GM19193 (cell line): ENCODE measurements around the gene NCBP3.

Source experiments
- POLR2A ChIP-seq: IDR thresholded peaks from 4 replicates; pipeline ENCODE4 v1.6.1; 2011; ENCODE audit not compliant: insufficient read depth, insufficient read length; ENCODE audit errors: extremely low read depth

NCBP3 gene

DNA sequence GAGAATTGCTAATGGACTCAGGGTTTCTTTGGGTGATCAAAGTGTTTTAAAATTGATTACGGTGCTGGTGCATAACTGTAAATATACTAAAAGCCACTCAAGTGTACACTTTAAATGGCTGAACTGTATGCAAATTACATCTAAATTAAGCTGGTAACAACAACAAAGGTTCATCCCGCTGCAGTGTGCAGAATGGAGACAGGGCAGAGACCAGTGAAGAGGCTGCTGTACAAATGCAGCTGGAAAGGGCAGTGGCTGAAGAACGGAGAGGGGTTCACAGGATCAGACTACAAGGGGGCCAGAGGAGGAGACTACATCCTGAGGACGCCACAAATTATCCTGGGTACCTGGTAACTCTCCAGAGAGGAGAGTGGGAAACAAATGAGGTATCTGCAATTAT, 36.0 kb downstream of the NCBP3 start:
- TF ChIP-seq POLR2A: no peak

DNA sequence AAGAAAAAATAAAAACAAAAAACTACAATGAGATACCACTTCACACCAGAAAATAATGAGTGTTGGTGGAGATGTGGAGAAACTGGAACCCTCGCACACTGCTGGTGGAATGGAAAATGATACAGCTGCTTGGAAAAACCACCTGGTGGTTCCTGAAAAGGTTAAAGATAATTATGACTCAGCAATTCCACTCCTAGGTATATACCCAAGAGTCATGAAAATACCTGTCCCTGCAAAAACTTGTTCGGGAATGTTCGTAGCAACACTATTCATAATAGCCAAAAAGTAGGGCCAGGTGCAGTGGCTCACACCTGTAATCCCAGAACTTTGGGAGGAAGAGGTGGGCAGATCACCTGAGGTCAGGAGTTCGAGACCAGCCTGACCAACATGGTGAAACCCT, 36.9 kb downstream of the NCBP3 start:
- no peak for TF ChIP-seq POLR2A

DNA sequence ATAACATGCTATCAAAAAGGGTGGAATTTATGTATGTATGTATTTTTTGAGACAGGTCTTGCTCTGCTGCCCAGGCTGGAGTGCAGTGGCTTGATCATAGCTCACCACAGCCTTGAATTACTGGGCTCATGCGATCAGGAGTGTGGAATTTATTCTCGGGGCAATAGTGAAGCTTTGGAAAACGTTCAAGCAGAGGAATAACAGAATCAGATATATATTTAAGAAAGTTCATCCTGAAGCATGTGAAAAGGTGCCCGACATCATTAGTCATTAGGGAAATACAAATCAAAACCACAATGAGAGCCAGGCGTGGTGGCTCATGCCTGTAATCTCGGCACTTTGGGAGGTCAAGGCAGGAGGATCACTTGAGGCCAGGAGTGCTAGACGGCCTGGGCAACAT, 37.3 kb downstream of the NCBP3 start:
- TF ChIP-seq POLR2A: no peak

DNA sequence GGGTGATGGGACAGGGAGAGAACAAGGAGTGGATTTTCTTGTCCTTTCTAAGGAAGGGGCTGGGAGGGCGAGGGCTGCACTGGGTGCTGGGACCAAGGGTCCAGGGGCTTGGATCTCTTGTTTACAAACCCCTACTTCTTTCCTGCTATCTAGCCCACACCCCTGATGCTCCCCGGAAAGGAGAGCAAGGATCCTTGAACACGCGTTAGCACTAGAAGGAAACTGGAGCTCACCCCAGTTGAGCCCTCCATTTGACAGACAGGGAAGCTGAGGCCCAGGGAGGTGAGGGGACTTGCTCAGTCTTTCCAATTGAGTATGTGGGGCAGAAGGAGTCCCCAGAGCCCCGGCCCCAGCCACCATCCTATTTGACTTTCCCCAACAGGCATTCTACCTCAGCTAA, 40.5 kb downstream of the NCBP3 start:
- no peak for TF ChIP-seq POLR2A

DNA sequence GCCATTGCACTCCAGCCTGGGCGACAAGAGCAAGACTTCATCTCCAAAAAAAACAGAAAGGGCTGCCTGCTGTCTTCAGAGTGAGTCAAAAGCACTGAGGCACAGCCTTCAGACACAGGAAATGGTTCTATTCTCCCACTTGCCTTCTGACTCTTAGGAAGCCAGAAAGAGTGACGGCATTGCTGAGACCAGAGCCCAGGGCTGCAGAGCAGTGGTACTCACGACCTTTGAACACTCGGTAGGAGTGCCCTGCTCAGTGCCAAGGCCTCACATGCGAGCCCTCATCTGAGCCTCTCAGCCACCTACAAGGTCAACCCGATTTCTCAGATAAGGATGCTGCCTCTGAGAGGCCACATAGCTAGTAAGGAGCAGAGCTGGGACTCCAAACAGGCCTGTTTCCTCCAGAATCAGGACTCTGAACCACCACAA, 41.5 kb downstream of the NCBP3 start:
- no peak for TF ChIP-seq POLR2A

DNA sequence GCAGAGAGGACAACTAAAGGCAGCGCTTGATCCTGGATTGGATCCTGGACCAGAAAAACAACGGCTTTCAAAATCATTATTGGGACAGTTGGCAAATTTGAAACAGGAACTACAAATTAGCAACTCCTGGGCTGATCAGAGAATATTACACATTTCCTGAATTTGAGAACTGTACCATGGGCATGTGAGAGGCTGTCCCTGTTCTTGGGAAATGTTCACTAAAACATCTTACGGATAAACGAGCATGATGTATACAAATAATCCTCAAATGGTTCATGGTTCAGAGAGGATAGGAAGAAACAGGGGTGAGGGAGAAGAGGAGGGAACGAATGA, 42.8 kb downstream of the NCBP3 start:
- TF ChIP-seq POLR2A: no peak

DNA sequence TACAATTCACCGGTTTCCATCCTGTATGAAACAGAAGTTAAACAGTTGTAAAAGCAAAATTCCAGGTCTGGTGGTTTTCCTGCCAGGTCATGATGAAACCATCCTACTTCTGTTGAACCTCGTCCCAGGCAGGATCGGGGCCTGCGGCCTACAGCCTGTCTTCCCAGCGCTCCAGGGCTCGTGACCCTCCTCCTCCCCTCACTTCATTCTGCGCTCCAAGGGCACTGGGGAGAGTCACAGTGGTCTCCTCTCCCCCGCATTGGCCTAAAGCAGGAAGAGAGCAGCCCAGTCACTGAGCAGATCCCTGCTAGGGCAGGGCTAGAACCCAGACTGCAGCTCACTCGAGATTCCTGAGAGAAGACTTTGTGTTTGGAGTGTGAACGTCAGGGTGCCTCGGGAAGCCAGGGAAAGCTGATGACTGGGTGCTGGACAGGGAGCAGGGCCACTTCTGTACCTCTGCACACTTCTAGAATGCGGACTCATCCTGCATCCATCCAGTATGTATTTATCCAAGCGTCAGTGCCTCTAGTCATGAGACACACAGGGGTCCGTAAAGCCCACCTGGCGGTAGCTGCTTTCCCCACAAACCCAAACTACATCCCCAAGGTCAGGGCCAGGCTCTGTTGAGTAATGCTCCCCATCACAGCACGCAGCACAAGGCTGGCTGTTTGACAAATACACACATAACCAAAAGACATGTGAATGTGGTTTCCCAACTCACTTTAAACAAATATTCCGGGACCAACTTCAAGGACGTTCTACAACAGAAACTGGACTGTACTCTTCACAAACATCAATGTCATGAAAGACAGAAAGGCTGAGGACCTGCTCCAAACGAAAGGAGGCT, 43.4 kb downstream of the NCBP3 start:
- TF ChIP-seq POLR2A: no peak

DNA sequence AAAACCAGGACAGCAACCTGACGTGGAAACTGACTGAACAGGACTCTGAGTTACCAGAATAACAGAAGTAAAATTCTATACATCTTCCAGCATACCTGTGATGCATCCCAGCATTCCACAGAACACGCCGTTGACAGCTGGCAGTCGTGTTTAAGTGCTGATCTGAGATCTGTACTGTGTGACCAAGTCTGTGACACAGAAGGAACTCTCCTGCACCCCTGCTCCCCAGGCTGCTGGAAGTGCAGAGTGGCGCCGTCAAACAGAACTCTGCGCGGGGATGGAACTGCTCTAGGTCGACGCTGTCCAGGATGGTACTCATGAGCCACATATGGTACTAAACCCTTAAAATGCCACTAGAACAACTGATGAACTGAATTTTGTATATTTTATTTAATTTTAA, 44.3 kb downstream of the NCBP3 start:
- TF ChIP-seq POLR2A: no peak

DNA sequence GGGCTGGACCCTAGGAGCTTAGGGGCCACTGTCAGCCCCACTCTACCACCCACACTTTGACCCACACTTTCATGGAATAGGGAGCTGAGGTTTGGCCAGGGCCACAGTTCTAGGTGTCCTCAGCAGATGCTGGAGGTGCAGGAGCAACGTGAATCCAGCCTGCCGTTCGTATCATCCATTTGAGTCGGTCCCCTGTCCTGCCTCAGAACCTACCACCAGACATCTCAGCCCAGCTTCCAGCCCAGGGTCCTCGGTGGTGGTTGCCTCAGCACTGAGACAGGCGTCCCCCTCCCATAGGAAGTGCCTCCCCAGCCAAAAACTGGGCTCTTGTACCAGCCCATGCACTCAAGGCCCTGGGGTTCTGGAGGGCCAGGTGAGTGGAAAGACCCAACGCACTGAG, 44.7 kb downstream of the NCBP3 start:
- TF ChIP-seq POLR2A: no peak

DNA sequence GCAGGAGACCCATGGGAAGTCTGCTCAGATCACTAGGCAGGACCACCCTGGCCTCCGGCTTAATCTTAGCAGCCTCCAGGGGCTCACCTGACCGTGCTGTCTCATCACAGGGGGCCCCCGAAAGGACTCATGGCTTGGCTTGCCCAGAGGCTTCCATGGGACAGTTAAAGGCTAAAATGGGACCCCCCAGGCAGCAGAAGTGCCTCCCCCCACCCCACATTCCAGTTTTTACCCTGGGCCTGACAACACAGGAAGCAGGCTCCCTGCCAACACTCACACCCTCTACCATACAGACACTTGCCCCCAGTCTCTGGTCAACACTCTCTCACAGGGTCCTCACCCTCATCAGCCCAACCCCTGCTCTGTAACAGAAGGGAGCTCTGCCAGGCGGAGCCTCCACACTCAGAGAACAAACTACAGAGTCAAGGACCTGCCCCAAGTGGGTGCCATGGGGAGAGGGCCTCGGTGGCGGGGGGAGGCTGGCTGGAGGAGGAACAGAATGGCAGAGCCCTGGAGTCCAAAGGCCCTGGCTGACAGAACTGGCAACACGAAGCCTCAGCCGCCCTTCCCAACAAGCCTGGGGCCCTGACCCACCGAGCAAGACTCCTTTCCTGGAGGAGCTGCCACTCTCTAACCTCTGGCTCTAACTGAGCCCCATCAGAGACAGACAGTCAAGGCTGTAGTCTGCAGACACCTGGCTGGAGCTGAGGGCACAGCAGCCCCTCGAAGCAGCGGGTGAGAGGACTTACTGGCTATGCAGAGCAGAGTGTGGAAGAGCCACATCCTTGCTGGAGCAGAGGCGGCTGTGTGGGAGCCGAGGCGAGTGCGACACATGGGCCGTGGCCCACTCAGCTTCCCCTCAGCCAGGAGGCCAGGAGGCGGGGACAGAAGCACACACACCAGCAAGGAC, 45.4 kb downstream of the NCBP3 start, which contains the start of gene ITGAE:
Gene ITGAE (minus strand): TSS at position 827 of the 910 bp plus-strand sequence. CDS start 44 bp downstream, at position 783.
- TF ChIP-seq POLR2A: no peak

DNA sequence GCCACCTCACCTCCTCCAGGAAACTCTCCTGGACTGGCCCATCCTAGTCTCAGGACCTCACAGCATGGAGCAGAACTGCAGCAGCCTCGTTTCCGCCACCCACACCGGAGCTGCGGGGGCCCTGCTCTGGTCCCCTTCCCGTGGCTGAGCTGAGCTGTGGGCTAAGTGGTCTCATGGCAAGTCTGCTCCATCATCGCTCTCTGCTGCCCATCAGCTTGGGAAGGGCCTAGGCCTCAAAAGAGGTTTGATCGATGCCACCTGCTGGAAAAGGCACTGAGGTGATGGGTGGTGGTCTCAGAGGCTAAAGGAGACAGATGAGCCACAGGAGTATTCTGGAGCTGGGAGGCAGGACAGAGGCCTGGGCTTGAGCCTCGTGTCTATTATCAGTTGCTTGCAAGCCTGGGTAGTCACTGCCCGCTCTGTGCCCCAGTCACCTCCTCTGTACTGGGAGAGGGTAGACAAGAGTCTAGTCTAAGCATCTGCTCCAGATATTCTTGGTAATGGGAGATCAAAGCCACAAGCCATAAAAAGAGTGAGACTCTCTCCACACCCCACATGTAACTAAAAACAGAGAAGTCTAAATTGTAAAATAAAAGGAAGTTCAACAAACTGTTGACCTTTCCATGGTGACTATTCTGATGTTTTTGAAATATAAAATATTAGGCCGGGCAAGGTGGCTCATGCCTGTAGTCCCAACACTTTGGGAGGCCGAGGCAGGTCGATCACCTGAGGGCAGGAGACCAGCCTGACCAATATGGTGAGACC, 46.7 kb downstream of the NCBP3 start:
- TF ChIP-seq POLR2A: no peak

DNA sequence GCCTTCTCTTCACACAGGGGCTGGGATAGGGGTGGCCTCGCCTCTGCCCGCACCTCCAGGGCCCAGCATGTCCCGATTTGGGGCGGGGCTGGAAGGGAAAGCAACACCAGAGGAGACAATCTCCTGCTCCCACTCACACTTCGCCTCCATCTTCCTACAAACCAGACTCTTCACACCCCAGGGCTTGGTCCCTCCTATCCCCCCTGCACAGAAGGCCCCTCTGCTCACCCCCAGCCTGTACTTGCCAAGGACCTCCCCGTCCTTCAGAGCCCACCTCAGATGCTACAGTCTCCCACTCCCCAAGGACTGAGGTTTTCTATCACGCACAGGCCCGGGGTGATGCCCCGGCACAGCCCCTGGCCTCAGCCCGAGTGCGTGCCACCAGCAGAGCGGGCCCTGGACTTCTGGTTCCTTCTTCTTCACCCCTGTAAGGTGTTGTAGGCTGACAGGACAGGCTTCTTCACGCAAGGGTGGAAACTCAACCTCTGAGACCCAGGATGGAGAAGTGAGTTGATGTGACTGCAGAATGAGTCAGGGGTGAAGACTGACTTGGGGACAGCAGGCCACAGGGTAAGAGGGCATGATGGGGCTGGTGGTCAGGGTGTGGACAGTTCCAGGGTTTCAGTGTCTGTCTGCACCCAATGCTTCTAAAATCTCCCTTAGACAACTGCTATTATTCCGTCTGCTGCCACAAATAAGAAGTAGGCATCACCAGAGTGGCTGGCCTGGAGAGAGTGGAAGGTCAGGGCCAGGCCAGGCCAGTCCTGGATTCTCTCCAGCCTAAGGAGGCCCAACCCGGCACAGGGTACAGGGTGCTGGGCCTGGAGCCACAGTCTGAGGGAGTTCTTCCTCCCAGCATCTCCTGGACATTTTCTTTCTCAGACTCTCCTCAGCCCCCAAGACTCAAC, 47.5 kb downstream of the NCBP3 start:
- no peak for TF ChIP-seq POLR2A

DNA sequence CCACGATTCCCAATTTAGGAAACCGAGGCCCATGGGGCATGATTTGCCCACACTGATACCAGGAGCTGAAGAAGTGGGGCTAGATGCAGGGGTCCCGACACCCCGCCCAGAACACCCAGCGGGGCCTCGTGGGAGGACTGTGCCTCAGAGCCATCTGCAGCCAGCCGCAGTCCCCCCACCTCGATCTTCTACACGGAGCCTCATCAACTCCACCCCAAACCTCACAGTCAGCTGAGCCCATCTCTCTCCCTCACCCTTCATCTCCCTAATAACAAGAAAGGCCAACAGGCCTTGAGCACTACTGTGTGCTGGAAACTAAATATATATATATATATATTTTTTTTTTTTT, 49.2 kb downstream of the NCBP3 start:
- TF ChIP-seq POLR2A: no peak

DNA sequence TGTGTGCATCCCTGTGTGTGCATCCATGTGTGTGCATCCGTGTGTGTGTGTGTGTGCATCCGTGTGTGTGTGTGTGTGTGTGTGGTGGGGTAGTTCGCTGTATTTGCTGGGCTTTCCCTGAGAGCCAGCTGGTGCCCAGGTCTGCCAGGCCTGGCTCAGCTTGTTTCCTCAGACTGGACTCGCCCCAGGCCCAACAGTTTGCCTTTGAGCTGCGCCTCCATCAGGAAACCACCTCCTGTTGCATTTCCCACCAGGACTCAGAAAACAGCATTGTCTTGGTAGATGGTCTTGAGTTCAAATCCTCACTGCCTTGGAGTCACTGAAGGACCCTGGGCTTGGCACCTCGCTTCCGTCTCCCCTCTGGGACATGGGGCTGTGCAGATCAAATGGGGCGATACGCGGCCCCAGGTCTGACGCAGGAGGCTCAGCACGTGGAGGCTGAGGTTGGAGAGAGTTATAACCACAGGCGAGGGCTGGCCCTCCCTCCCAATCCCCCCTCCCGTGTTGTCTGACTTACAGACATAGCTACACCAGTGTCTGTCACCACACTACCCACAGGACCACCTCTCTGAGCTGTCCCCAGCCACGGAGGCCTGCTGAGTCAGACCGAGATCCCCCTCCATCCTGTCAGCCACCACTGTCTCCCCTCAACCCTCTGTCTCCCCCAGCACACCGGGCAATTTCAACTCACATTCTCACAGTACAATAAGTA, 49.8 kb downstream of the NCBP3 start:
- TF ChIP-seq POLR2A: no peak

DNA sequence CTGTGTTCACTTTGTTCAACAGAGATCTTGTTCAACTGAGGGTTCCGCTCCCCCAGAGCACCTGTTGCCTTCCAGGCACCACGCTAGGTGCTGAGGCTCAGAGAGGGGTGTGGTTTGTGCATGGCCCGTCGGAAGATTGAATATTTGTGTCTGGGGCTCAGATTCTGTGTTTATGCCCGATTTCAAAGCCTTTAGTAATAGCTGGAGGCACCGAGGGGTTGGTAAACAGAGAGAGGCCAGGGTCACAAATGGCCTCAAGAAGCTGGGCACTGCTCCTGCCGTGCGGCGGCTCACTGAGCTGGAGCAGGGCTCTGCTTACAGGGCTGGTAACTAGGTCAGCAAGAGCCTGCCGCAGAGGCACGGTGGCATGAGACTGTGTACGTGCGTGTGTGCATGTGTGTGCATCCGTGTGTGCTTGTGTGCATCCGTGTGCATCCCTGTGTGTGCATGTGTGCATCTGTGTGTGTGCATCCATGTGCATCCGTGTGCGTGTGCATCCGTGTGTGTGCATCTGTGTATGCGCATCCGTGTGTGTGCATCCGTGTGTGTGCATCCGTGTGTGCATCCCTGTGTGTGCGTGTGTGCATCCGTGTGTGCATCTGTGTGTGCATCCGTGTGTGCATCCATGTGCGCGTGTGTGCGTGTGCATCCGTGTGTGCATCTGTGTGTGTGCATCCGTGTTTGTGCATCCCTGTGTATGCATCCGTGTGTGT, 50.5 kb downstream of the NCBP3 start:
- no peak for TF ChIP-seq POLR2A
